LHCN-M2 (cell line): Measurements from ENCODE around the gene TRDN. TPM values are rescaled to one million over a fixed set of nuclear protein-coding genes. Genes with fewer than 3 reads are reported as not detected.

Experiments used
- DNase-seq: peaks from one replicate; pipeline ENCODE4 v3.0.0-alpha.2; 2012; ENCODE audit warnings: low read depth
- polyA plus RNA-seq: library from polyadenylated mRNA; unstranded; fragments of >200 nt; gene quantifications from one replicate; pipeline ENCODE4 v1.2.1, GENCODE V29; 2012; ENCODE audit warnings: missing spikeins
- total RNA-seq: library from RNA; depleted of rRNA; stranded (reverse); fragments of >200 nt; gene quantifications from 2 replicates; pipeline ENCODE4 v1.2.3, GENCODE V29; 2014; rRNA removed

TRDN gene, protein sequence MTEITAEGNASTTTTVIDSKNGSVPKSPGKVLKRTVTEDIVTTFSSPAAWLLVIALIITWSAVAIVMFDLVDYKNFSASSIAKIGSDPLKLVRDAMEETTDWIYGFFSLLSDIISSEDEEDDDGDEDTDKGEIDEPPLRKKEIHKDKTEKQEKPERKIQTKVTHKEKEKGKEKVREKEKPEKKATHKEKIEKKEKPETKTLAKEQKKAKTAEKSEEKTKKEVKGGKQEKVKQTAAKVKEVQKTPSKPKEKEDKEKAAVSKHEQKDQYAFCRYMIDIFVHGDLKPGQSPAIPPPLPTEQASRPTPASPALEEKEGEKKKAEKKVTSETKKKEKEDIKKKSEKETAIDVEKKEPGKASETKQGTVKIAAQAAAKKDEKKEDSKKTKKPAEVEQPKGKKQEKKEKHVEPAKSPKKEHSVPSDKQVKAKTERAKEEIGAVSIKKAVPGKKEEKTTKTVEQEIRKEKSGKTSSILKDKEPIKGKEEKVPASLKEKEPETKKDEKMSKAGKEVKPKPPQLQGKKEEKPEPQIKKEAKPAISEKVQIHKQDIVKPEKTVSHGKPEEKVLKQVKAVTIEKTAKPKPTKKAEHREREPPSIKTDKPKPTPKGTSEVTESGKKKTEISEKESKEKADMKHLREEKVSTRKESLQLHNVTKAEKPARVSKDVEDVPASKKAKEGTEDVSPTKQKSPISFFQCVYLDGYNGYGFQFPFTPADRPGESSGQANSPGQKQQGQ
- total RNA-seq, result not detected in 2 replicates
- polyA plus RNA-seq, result not detected

DNA sequence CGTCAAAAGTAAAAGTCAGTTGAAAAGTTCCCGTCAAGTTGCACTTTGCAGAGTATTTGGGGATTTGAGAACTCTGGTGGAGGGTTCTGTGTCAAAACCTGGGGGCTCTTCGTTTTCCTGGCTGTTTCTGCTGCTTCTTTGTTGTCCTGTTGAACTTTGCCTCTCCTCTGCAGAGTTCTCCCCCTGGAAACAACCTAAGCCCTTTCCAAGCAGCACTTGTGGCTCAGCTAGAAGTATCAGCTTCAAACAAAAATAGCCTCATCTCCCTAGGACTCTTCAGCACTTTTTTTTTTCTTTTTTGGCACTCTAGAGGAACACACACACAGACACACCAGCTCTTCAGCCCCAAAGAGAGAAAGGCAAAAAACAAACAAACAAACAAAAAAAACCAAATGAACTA lies at the start of gene TRDN:
Gene TRDN (minus strand): TSS at position 169 of the 400 bp plus-strand sequence. CDS start 175 bp downstream, outside the sequence.
- no peak for DNase-seq

DNA sequence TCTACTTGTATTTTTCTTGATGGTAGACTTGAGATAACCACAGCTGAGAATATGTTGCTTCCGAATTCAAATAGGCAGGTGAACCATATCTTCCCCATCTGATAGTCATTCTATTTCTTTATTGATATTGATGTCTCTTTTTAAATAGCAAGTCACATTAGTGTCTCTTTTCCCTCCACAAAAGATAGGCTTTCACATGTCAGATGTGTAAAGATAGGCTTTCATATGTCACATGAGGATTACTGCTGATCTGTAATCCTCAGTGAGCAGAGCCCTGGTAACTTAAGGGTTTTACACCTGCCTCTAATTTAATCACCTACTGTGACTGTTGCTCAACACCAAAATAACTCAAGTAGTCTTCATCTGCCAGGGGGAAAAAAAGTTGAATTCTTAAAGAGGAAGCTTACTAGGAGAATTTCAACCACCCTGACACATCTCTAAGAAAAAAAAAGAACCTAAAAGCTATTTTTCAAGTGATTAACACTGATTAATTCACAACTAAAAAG lies 45.3 kb upstream of the TRDN start:
- DNase-seq, result no peak

DNA sequence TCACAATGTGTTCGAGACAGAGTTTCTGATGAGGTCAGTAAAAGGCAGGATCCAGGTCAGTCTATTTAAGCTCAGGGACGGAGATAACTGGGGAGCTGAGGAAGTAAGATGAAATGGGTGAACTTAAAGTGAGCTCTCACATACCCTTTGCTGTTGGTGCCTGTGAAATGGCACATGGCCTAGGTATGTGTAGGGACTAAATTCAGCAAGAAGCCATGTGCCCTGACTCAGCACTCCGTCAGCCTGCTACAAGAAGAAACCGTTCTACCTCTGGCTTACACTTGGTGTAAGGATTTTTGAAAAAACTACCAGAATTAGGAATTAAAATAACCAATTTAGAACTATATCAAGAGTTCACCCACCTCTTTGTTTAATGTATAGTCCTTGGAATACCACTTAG lies 41.1 kb upstream of the TRDN start:
- no peak for DNase-seq

DNA sequence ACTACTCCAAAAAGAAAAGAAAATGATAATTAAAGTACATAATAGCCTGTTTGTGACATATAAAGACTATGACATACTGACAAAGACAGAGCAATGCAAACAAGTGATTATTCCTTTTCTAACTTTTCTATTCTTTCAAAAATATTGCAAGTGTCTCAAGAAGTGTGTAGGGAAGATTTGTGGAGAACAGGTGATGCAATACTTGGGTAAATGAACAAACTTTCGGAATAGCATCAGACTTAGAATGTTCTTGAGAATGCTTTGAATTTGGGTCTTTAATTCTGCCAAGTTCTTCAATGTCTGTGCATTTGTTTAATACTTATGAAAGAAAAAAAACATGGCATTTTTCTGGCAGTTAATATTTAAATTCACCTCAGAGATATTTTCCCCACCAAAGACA lies 40.0 kb upstream of the TRDN start:
- no peak for DNase-seq

DNA sequence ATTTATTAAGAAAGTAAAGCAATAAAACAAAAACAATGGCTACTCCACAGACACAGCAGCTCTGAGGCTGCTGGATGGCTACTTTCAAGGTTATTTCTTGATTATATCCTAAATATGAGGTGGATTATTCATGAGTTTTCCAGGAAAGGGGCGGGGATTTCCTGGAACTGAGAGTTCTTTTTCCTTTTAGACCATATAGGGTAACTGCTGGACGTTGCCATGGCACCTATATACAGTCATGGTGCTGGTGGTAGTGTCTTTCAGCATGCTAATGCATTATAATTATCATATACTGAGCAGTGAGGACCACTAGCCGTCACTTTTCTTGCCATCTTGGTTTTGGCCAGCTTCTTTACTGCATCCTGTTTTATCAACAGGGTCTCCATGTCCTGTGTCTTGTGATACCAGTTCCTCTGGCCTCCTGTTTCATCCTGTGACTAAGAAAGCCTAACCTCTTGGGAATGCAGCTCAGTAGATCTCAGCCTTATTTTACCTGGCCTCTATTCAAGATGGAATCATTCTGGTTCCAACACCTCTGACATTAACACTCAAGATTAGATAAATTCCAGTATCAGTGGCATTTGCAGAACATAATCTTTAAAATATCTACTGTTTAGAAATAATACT lies 32.3 kb upstream of the TRDN start:
- DNase-seq, result no peak

DNA sequence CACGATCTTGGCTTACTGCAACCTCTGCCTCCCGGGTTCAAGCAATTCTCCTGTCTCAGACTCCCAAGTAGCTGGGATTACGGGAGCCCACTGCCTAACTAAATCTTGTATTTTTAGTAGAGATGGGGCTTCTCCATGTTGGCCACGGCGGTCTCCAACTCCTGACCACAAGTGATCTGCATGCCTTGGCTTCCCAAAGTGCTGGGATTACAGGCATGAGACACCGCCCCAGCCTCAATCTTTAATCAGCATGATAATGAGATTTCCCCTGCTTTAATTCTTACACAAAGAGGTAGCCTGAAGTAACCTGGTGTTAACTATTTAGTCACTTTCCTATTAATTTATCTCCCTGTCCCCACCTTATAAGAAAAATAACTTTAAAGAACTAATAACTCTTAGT lies 31.3 kb upstream of the TRDN start:
- no peak for DNase-seq

DNA sequence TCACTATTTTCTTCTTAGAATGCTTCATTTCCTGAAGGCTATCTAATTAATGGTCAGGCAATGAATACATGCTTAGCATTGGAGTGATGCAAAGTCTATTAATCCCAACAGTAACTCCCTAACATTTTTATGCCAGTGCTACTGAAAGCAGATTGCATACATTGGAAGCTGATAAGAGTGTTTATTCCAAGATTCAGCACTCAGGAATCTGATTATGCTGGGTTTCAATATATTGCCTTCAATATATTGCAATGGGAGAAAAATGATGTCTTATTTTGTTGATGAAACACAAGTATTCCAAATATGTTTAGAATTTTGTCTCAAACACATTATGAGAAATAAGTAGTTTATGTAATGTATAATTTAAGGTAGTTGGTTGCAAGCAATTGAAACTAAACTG lies 26.7 kb upstream of the TRDN start:
- DNase-seq, result no peak

DNA sequence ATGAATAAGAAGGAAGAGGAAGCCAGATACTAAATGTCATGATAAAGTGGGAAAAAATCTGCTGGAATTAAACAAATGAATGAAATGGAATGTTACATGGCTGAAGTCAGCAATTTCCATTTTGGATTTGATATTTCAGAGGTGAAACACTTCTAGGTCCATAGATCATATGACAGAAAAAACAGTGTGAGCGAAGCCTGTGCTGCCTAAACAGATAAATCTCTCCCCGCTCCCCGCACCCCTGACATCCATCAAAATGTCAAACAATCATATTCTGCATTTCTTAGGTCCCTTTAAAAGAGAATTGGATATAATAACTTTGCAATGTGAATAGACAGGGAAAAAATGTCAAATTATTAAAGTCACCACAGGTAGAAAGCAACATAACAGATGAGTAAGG lies 26.0 kb upstream of the TRDN start:
- no peak for DNase-seq

DNA sequence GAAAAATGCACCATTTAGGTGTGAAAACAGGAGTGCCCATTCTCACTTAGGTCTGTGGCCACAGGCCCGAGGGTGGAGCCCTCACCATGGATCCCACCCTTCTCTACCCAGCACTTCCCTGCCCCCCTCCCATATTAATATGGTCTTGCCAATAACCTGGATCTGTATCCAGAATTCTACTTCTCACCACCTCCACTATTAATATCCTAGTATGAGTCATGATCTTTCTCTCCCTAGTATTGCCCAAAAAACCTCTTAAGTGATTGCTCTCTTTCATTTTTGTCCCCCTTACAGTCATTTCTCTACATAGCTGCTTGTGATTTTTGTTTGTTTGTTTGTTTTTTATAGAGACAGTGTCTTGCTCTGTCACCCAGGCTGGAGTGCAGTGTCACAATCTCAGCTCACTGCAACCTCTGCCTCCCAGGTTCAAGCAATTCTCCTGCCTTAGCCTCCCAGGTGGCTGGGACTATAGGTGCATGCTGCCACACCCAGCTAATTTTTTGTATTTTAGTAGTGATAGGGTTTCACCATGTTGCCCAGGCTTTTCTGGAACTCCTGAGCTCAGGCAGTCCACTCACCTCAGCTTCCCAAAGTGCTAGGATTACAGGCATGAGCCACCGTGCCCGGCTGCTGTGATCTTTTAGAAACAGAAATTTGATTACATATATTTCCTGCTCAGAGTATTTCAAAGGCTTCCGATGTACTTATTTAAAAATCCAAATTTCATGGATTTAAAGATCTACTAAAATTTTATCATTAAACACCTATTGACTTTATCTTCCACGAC lies 24.5 kb upstream of the TRDN start:
- DNase-seq, result no peak

DNA sequence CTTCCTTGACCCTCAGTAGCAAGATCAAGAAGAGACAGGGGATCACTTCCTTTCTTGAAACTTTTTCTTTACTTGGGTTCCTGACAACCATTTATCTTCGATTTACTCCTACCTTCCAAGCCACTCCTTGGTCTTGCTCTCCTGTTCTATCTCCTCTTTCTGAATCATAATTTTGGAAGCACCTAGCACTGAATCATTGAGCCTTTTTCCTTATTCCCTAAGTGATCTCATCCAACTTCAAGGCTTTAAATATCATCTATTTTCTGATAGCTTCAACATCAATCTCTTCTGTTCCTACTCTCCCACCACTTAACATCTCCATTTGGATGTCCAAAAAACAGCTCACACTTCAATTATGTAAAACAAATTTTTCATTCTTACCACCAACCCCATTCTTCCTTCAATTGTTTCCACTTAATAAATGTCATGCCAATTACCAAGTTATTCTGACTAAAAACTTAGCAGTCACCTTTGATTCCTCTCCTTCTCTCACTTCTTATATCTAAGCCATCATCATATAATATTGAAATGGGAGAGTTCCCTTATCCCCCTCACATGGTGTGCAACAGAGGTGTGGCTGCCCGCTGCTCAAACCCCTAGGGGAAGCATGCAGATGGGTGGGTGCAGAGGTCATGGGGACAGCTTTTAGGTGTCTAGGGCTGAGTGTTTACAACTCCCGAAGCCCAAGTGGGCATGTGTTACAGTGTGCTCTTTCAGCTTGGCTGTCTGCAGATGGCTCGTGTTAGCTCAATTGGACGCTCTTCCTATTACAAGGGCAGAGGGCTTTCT lies 23.4 kb upstream of the TRDN start:
- DNase-seq, result no peak

DNA sequence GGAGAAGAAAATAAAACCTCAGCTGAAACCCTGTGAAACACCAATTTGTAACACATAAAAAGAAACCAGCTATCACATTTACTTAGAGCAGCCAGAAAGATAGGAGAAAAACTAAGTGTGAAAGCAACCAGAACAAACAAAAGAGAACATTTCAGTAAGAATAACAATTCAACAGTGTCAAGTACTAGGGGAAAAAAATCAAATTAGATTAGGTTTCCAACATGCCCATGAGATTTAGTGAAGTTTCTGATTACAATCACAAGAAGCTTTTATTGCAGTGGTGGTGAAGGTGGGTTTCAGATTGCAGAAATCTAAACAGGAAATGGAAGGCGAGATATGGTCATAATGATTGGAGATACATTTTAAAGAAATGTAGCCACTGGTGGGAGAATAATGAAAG lies 22.1 kb upstream of the TRDN start:
- DNase-seq, result no peak

DNA sequence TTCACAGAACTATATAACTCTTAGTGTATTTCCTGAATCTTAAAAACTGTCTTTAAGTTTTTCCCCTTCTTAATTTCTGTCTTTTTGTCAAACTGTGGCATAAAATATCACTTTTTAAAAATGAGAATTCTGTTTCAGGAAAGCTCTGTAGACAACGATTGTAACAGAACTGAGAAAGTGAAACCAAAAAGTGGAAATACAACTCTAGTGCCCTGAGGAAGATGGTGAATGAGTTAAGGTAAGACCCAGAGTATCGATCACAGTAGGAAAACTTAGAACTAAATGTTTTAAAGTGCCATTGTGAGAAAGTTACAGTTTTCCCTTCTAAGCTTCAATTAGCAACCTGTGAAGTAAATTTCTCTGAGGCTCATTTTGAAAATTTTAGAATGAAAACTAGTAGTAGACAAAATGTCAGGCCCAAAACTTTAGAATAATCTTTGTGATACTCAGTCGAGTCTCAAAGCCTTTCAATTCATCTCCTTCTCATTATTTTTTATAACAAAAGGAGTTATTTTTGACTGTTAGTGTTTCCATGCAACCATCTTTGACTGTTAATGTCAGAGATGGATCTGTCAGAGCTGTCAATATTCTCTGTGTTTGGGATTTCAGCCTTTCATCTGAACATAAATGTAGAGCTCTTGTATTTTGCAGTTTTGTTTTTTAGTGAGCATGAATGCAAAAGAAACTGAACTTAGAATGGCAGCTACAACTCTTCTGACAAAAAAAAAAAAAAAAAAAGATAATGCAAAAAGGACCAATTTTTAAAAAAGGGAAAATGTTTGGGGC lies 19.0 kb upstream of the TRDN start:
- peak; percentile 36 for DNase-seq

DNA sequence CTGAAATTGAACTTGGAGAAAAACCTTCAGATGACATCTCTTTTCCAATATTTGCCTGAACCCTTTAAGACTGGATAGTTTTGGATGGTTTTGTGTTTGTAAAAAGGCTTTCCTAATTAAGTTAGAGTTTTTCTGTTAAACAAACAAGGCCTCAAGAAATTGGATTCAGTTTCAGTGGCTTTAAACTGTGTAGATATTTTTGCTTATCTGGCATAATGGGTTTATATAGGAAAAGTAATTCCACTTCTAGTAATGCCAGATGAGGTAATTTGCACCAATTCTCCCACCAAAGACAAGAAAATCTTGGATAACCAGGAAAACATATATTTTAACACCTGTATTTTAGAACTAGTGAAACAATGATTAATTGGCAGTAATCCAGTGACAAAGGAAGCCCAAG lies 12.0 kb upstream of the TRDN start:
- no peak for DNase-seq

DNA sequence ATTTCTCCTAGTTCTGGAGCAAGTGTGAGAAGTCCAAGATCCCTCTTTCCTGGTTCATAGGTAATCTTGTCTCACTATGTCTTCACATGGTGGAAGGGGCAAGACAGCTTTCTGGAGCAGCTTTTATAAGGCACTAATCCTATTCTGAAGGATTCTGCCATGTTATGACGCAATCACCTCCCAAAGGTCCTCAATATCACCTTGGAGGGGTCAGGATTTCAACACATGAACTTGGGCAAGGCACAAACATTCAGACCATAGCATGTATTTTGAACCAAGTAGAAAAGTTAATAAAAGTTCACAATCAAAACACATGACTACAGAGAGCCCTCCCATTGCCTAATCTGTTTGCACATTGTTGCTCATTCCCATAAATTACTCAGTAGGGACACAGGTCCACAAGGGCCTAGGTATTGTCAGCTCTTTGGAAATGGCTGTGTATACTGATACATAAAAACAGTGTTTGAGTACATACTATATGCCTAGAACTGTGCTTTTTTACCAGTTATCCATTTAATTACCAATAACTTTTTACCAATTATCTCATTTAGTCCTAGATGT lies 11.3 kb upstream of the TRDN start:
- DNase-seq, result no peak

DNA sequence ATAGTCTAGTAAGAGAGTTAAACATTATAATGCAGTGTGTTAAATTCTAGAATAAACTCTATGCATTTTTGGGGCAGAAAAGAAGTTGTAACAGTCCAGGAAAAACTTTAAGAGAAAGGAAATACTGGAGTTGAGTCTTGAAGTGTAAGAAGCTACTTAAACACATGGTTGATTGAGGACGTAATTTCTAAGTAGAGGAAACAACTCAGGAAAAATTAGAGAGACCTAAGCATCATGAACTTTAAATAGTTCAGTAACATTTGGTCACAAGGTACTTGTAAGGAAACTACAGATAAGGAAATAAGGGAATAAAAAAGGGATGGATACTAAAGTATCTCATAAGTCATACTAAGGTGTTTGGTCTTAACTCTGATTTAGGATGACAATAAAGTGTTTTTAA lies 4.7 kb upstream of the TRDN start:
- DNase-seq, result no peak

DNA sequence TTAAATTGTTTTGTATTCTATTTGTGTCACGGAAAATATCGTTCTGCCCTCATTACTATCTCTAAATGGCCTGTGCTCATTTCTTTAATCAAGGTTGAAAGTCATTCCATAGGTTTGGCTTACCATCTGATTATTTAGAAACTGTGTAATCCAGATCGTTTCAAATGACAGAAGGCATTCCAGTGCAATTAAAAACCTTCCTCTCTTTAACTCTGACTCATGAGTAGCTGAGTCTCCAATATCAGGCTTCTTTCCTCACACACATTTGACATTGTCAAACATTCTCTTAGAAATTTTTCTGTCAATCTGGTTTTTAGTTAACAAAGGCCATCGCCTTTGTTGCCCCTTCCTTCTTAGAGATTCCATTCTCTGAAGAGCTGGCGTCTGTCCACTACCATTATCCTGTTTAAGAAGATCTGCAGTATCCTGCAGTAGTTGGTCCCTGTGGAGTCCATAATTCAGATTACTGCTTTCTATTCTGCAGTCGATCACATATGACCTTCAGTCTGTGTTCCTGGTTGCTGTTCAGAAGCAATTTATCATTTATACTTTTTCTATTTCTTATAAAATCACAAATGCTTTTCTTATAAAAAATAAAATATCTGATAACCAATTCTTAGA lies 3.9 kb upstream of the TRDN start:
- DNase-seq, result no peak

DNA sequence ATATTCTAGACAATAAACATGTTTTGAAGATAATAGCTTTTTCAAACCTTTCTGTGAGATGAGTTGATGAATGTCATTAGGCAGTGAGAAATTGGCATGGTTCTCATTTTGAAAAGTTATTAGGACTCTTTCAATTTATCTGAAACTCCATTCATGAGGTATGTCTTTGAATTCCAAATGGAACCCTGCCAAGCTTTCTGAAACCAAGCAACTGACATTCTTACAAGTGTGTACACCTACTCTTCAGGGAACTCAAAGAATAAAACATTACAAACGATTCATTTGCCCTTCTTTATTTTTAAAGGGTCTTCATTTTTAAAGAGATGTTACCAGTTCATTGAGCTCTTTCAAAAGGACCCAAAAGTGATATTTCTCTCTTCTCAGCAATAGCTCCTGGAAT lies 2.1 kb upstream of the TRDN start:
- no peak for DNase-seq

DNA sequence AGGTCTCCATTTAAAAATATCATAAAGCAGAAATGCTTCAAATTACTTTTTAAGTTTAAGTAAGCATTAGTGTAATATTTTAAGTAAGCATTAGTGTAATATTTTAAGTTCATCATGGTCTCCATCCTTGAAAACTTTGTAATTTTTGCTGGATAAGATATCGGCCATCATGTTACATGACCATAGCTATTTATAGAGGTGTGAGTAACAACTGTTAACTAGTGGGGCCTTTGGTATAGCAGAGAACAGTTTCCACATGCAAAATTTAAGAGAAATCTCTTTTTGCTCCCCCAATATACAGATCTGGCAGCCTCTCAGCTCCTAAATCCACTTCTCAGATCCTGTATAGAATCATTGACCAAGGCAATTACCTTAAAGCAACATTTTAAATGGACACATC lies 468 bp downstream of the TRDN start:
- no peak for DNase-seq

DNA sequence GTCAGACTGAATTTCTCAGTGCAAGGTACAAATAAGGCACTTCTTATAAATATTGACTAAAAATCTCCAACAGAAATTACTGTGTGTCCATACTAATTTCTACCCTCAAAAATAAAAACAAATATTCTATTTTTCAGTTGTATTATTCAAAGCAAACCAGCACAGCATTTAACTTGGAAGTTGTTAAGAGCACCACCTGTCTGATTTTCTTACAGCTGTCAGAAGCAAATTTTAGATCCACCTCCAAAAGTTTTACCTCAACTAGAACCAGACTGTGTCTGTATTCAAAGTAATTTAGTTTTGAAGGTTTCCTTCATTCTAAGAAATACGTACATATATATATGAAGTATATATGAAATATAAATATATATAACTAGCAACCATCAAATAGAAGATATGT lies 1.2 kb downstream of the TRDN start:
- no peak for DNase-seq
